Ishikawa (cell line): ENCODE results near the gene SUV39H1.

Experiments
- CREB1 ChIP-seq: IDR thresholded peaks from 2 replicates; pipeline ENCODE4 v1.6.1; 2012; ENCODE audit warnings: low read depth
- EP300 ChIP-seq: IDR thresholded peaks from 2 replicates; pipeline ENCODE4 v1.6.1; 2012; ENCODE audit warnings: borderline replicate concordance
- NFIC ChIP-seq: IDR thresholded peaks from 2 replicates; pipeline ENCODE4 v1.6.1; 2012
- TAF1 ChIP-seq: IDR thresholded peaks from 2 replicates; pipeline ENCODE4 v1.6.1; 2012; ENCODE audit warnings: low read depth, mild to moderate bottlenecking
- YY1 ChIP-seq: IDR thresholded peaks from 2 replicates; pipeline ENCODE4 v1.6.1; 2012; ENCODE audit warnings: low read depth
- TF ChIP-seq, protein P1 (sequence below): IDR thresholded peaks from 2 replicates; pipeline ENCODE4 v1.6.1; 2012; ENCODE audit warnings: low read depth, mild to moderate bottlenecking

DNA sequence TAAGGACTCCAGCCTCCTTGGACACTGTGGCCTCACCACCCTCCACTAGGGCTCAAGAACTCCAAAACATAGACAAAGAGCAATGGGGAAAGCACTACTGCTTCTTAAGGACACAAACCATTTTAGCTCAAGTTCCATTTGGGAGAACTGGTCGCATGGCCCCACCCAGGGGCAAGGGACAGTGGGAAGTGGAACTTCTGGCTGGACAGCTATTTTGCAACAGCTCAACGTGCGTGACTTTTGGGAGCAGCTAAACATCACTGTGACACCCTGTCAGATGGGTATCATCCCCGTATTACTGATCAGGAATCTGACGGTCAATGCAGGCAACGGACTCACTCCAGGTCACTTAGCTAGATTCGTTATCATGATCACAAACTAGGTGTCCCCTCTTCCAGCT lies 56.0 kb downstream of the SUV39H1 start:
- TF ChIP-seq YY1 (no peak), EP300 (no peak), CREB1 (no peak), NFIC (no peak), TAF1 (no peak)
- TF ChIP-seq, protein P1, sequence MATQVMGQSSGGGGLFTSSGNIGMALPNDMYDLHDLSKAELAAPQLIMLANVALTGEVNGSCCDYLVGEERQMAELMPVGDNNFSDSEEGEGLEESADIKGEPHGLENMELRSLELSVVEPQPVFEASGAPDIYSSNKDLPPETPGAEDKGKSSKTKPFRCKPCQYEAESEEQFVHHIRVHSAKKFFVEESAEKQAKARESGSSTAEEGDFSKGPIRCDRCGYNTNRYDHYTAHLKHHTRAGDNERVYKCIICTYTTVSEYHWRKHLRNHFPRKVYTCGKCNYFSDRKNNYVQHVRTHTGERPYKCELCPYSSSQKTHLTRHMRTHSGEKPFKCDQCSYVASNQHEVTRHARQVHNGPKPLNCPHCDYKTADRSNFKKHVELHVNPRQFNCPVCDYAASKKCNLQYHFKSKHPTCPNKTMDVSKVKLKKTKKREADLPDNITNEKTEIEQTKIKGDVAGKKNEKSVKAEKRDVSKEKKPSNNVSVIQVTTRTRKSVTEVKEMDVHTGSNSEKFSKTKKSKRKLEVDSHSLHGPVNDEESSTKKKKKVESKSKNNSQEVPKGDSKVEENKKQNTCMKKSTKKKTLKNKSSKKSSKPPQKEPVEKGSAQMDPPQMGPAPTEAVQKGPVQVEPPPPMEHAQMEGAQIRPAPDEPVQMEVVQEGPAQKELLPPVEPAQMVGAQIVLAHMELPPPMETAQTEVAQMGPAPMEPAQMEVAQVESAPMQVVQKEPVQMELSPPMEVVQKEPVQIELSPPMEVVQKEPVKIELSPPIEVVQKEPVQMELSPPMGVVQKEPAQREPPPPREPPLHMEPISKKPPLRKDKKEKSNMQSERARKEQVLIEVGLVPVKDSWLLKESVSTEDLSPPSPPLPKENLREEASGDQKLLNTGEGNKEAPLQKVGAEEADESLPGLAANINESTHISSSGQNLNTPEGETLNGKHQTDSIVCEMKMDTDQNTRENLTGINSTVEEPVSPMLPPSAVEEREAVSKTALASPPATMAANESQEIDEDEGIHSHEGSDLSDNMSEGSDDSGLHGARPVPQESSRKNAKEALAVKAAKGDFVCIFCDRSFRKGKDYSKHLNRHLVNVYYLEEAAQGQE = no peak
